ENCODE data around the gene SKIC8.

Gene SKIC8

GRCh38 chr15:78276064-78276943, 23.1 kb downstream of the SKIC8 start:
- H3K9me3 ChIP-seq = no peaks in the 10 kb centered on the region
- H3K36me3 ChIP-seq = no peaks in the 10 kb centered on the region
- H3K4me1 ChIP-seq = peaks cover 12% of the 10 kb centered on the region
- no peaks in the 10 kb centered on the region for H3K27me3 ChIP-seq
- DNase-seq = peak; percentile 51
- no peak overlapping the region for H3K4me3 ChIP-seq (ENCODE audit: low read depth, low read length)
- TF ChIP-seq CTCF (IDR thresholded peaks at IDR 0.05; ENCODE audit: low read depth, low read length) = no peak

DNA sequence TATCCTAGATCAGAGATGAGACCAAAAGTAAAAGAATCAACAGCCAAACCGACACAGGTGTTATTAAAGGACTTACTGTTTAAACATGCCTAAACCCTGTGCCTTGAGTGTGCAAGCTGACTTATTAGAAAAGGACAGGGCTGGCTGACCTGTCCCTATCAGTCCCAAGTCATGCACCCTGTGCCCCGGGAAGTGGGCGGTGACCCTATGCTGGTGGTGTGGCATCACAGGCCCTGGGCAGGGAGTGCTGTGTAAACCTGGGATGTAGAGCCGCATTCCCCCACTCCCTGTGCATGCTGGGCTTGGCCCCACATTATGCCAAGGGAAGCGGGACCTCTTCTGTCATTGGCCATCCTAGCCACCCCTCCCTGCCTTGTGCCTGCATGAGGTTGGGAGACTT, 24.4 kb downstream of the SKIC8 start:
- Histone ChIP-seq H3K9me3 (no peaks in the 10 kb centered on the region), H3K36me3 (no peaks in the 10 kb centered on the region), H3K4me3 (ENCODE audit: low read depth, low read length) (no peak overlapping the region), H3K4me1 (peaks cover 12% of the 10 kb centered on the region), H3K27me3 (no peaks in the 10 kb centered on the region)
- TF ChIP-seq CTCF (IDR thresholded peaks at IDR 0.05; ENCODE audit: low read depth, low read length) = no peak
- DNase-seq = no peak

GRCh38 chr15:78272776-78273175, 26.6 kb downstream of the SKIC8 start:
- no peaks in the 10 kb centered on the region for H3K9me3 ChIP-seq
- no peak for TF ChIP-seq CTCF (IDR thresholded peaks at IDR 0.05; ENCODE audit: low read depth, low read length)
- no peaks in the 10 kb centered on the region for H3K27me3 ChIP-seq
- H3K36me3 ChIP-seq = no peaks in the 10 kb centered on the region
- DNase-seq = peak; percentile 22
- H3K4me3 ChIP-seq (ENCODE audit: low read depth, low read length) = no peak overlapping the region
- peaks cover 12% of the 10 kb centered on the region for H3K4me1 ChIP-seq

GRCh38 chr15:78272316-78272715, 27.1 kb downstream of the SKIC8 start:
- TF ChIP-seq CTCF (IDR thresholded peaks at IDR 0.05; ENCODE audit: low read depth, low read length) = no peak
- no peak overlapping the region for H3K4me3 ChIP-seq (ENCODE audit: low read depth, low read length)
- H3K4me1 ChIP-seq = peaks cover 12% of the 10 kb centered on the region
- no peak for DNase-seq
- H3K9me3 ChIP-seq = no peaks in the 10 kb centered on the region
- no peaks in the 10 kb centered on the region for H3K36me3 ChIP-seq
- H3K27me3 ChIP-seq = no peaks in the 10 kb centered on the region

DNA sequence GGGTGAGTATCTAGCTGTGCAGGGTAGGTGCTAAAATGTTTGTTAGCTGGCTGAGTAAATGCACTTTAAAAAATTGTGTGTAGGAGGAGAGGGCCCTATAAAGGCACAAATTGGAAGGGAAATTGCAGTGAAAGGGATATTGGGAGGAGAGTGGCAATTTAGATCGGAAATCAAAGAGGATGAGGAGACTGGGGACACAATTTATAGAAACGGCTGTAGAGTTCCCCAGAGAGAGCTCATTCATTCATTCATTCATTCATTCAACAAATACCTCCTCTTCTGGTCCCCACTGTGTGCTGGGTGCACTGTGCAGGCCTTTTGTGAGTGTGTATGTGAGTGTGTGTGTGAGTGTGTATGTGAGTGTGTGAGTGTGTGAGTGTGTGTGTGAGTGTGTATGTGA, 32.6 kb downstream of the SKIC8 start:
- no peak for TF ChIP-seq CTCF (IDR thresholded peaks at IDR 0.05; ENCODE audit: low read depth, low read length)
- no peak for DNase-seq
- no peak overlapping the region for H3K4me3 ChIP-seq (ENCODE audit: low read depth, low read length)
- H3K36me3 ChIP-seq = no peaks in the 10 kb centered on the region
- no peaks in the 10 kb centered on the region for H3K4me1 ChIP-seq
- H3K9me3 ChIP-seq = no peaks in the 10 kb centered on the region
- no peaks in the 10 kb centered on the region for H3K27me3 ChIP-seq

DNA sequence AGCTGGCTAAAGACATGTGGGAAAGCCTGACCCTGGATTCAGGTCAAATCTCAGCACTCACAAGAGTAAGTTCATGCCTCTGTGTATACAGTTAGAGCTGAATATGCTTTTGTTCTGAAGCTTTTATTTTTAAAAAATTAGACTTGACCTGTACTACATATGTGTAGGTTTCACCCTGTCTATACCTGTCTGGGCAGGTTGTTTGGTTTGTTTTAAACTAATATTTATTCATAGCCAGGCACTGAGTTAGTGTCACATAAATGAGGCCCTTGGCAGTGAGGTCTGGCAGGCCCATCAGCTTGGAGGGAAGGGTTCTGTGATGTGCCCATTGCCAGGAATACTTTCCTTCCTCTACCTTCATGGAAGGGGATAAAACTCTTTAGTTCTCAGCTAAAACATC, 33.2 kb downstream of the SKIC8 start:
- no peak for TF ChIP-seq CTCF (IDR thresholded peaks at IDR 0.05; ENCODE audit: low read depth, low read length)
- H3K9me3 ChIP-seq = no peaks in the 10 kb centered on the region
- no peak for DNase-seq
- H3K4me1 ChIP-seq = no peaks in the 10 kb centered on the region
- H3K4me3 ChIP-seq (ENCODE audit: low read depth, low read length) = no peak overlapping the region
- no peaks in the 10 kb centered on the region for H3K27me3 ChIP-seq
- no peaks in the 10 kb centered on the region for H3K36me3 ChIP-seq

All from BE2C (cell line).